Mesenchymal stem cell (in vitro differentiated cells and primary cell): ENCODE results near the gene GDPGP1.

Source experiments
- DNase-seq: peaks from one replicate; pipeline ENCODE4 v3.0.0-alpha.2; 2013
- H2AFZ ChIP-seq: one replicate; pipeline ENCODE4 v1.6.1; 2013; ENCODE audit warnings: low read depth, mild to moderate bottlenecking, control low read depth, inconsistent platforms, low read length, moderate library complexity
- H2AK5ac ChIP-seq: 2 replicates; pipeline ENCODE4 v1.6.1; 2013; ENCODE audit warnings: low read length, moderate library complexity, mild to moderate bottlenecking, inconsistent platforms; ENCODE audit not compliant: severe bottlenecking
- H2BK120ac ChIP-seq: one replicate; pipeline ENCODE4 v1.6.1; 2013; ENCODE audit warnings: low read depth, mild to moderate bottlenecking, inconsistent platforms, low read length, moderate library complexity
- H2BK12ac ChIP-seq, 2 experiments: one replicate each; pipeline ENCODE4 v1.6.1; 2013; ENCODE audit warnings: inconsistent platforms in 2 of 2, low read length in 2 of 2, mild to moderate bottlenecking in 2 of 2, moderate library complexity in 2 of 2, control low read depth in 1 of 2
- H2BK15ac ChIP-seq: one replicate; pipeline ENCODE4 v1.6.1; 2013; ENCODE audit warnings: mild to moderate bottlenecking, low read depth, inconsistent platforms; ENCODE audit not compliant: poor library complexity, severe bottlenecking
- H2BK5ac ChIP-seq: 2 replicates; pipeline ENCODE4 v1.6.1; 2013; ENCODE audit warnings: low read depth, mild to moderate bottlenecking, low read length, control low read depth, inconsistent platforms; ENCODE audit not compliant: poor library complexity, severe bottlenecking
- H3K14ac ChIP-seq, 2 experiments: one replicate each; pipeline ENCODE4 v1.6.1; 2013; ENCODE audit warnings: inconsistent platforms in 2 of 2, low read length in 2 of 2, control low read depth in 1 of 2, mild to moderate bottlenecking in 1 of 2, moderate library complexity in 1 of 2
- H3K18ac ChIP-seq, 2 experiments: one replicate each; pipeline ENCODE4 v1.6.1; 2013; ENCODE audit warnings: inconsistent platforms in 2 of 2, low read length in 2 of 2, control low read depth in 1 of 2, low read depth in 1 of 2, mild to moderate bottlenecking in 1 of 2
- H3K23ac ChIP-seq, 2 experiments: one replicate each; pipeline ENCODE4 v1.6.1; 2013; ENCODE audit warnings: inconsistent platforms in 2 of 2, low read length in 2 of 2, mild to moderate bottlenecking in 2 of 2, moderate library complexity in 2 of 2, control low read depth in 1 of 2
- H3K27ac ChIP-seq: 2 replicates; pipeline ENCODE4 v1.5.1; 2013; ENCODE audit warnings: mild to moderate bottlenecking, moderate library complexity, low read length, control low read depth, inconsistent platforms; ENCODE audit not compliant: poor library complexity, severe bottlenecking
- H3K27me3 ChIP-seq, 2 experiments: 2 replicates each; pipeline versions ENCODE4 v1.6.1 to v1.7.0; 2013; ENCODE audit warnings: low read length in 2 of 2, mild to moderate bottlenecking in 2 of 2, moderate library complexity in 2 of 2, control low read depth in 1 of 2, inconsistent platforms in 1 of 2; ENCODE audit not compliant: control insufficient read depth in 1 of 2, insufficient read depth in 1 of 2
- H3K36me3 ChIP-seq, 2 experiments: 2 replicates each; pipeline versions ENCODE4 v1.6.1 to v1.7.0; 2013; ENCODE audit warnings: low read length in 2 of 2, control low read depth in 1 of 2, inconsistent platforms in 1 of 2, low read depth in 1 of 2, mild to moderate bottlenecking in 1 of 2; ENCODE audit not compliant: insufficient read depth in 2 of 2, control insufficient read depth in 1 of 2
- H3K4ac ChIP-seq, 2 experiments: one replicate each; pipeline ENCODE4 v1.6.1; 2013; ENCODE audit warnings: inconsistent platforms in 2 of 2, low read length in 2 of 2, mild to moderate bottlenecking in 2 of 2, moderate library complexity in 2 of 2, control low read depth in 1 of 2, low read depth in 1 of 2
- H3K4me1 ChIP-seq: 2 replicates; pipeline ENCODE4 v1.6.1; 2013; ENCODE audit warnings: low read depth, low read length, control low read depth; ENCODE audit not compliant: control insufficient read depth, insufficient read depth
- H3K4me2 ChIP-seq: 2 replicates; pipeline ENCODE4 v1.6.1; 2013; ENCODE audit warnings: low read length, mild to moderate bottlenecking, inconsistent platforms; ENCODE audit not compliant: poor library complexity, severe bottlenecking
- H3K4me3 ChIP-seq, 2 experiments: 2 replicates each; pipeline versions ENCODE4 v1.5.1 to v1.7.0; 2013; ENCODE audit warnings: low read length in 2 of 2, mild to moderate bottlenecking in 2 of 2, control low read depth in 1 of 2, low read depth in 1 of 2; ENCODE audit not compliant: insufficient read depth in 1 of 2
- H3K79me1 ChIP-seq: replicated peaks from 2 replicates; pipeline ENCODE4 v1.6.1; 2013; ENCODE audit warnings: mild to moderate bottlenecking, control low read depth, low read length, inconsistent platforms; ENCODE audit not compliant: poor library complexity, severe bottlenecking
- H3K9ac ChIP-seq: 2 replicates; pipeline ENCODE4 v1.7.0; 2013; ENCODE audit warnings: mild to moderate bottlenecking, low read length, moderate library complexity
- H3K9me3 ChIP-seq: 2 replicates; pipeline ENCODE4 v1.7.0; 2013; ENCODE audit warnings: mild to moderate bottlenecking, low read length; ENCODE audit not compliant: control insufficient read depth
- H4K8ac ChIP-seq: one replicate; pipeline ENCODE4 v1.6.1; 2013; ENCODE audit warnings: inconsistent platforms, mild to moderate bottlenecking, low read length, moderate library complexity
- H4K91ac ChIP-seq: one replicate; pipeline ENCODE4 v1.6.1; 2013; ENCODE audit warnings: mild to moderate bottlenecking, low read length, inconsistent platforms
- WGBS: methylation state at CpG from one replicate; pipeline ENCODE4 v1.1.7; 2013; ENCODE audit warnings: mixed read lengths; 5-methylcytosine and 5-hydroxymethylcytosine counted together

GDPGP1 gene

DNA sequence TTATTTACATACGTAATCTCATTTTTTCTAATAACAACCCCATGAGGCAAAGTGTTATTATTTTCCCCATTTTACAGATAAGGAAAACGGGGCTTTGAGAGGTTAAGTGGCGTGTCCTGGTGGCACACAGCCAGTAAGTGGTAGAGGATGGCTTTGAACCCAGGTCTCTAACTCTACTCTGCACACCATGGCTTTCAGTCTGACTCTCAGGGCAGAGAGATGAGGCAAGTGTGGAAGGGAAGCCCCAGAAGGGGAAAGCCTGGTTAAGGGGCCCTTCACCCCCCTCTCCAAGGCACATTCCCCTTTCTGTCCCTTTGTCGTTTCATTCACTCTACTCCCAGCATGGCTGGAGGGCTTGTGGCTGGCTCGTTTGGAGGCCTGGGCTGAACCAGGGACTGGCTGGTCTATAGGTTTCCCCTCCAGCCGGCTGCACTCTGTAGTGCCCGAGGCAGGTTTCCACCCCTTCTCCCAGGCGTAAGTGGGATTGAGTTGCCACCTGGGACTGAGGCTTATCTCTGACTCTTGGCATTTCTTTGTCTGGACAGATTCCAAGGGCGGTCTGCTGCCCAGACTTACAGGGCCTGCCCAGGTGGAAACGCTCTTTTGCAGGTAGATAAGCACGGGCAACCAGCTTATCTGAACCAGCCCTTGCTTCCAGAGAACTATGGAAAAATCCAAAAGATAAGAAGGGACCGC lies 20.7 kb upstream of the GDPGP1 start:
- DNase-seq, result no peak
- Histone ChIP-seq H3K14ac (no peak overlapping the region), H3K36me3 (peaks cover 12 to 32% of the 10 kb centered on the region in 2 experiments), H3K23ac (no peak overlapping the region), H2AFZ (no peak overlapping the region), H3K18ac (no peak overlapping the region), H3K9ac (no peak overlapping the region), H2BK15ac (no peak overlapping the region), H3K4ac (no peak overlapping the region), H3K4me1 (peaks cover 32% of the 10 kb centered on the region), H2BK5ac (no peak overlapping the region), H3K9me3 (no peaks in the 10 kb centered on the region), H2AK5ac (no peak overlapping the region), H3K4me3 (no peak overlapping the region), H2BK12ac (no peak overlapping the region), H4K91ac (no peak overlapping the region), H3K27ac (no peak overlapping the region), H3K27me3 (no peaks in the 10 kb centered on the region), H2BK120ac (no peak overlapping the region), H4K8ac (no peak overlapping the region), H3K4me2 (no peak overlapping the region), H3K79me1 (peaks cover 26% of the 10 kb centered on the region)
- 93% methylated on average over 9 of the region's 12 CpGs for WGBS

DNA sequence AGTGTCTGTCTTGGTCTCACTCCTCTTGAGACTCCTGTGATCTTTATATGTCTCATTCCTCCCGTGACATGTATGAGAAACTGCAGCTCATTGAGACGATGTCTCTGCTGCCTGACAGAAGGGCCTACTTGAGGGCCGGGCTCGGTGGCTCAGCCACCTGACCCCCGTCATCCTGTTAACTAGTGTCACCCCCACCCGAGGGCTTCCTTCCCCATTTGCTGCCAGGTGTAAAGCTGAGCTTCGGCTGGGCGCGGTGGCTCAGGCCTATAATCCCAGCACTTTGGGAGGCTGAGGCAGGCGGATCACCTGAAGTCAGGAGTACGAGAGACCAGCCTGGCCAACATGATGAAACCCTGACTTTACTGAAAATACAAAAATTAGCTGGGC lies 20.2 kb upstream of the GDPGP1 start:
- 92% methylated on average over 11 of the region's 11 CpGs for WGBS
- no peak for DNase-seq
- peaks cover 28% of the 10 kb centered on the region for H3K79me1 ChIP-seq

DNA sequence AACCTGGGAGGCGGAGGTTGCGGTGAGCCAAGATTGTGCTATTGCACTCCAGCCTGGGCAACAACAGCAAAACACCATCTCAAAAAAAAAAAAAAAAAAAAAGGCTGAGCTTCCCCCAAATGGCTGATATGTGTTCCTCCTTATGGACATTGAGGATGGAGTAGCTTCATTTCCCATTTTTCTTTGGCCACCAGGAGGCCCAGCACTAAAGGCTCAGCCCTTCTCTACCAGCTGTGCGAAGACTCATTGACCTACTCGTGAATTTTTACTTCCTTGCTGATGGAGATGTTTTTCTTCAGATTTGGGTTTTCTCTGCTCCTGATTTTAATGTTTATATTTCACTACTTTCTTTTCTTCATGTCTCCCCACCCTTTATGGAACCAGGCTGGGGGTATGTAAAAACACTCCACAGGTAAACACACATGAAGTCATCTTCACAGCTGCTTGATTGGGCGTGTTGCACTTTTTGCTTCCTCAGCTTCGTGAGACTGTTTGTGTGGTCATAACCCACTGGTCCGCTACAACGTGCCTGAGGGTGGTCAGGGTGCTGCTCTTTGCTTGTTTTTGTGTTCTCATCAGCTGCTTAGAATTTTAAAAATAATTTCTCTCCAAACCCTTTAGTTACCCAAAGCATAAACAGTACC lies 19.3 kb upstream of the GDPGP1 start:
- Histone ChIP-seq H2AFZ (no peak overlapping the region), H3K9me3 (no peaks in the 10 kb centered on the region), H2BK15ac (no peak overlapping the region), H3K18ac (no peak overlapping the region), H2BK5ac (no peak overlapping the region), H2AK5ac (no peak overlapping the region), H2BK12ac (no peak overlapping the region), H3K36me3 (peaks cover 12 to 39% of the 10 kb centered on the region in 2 experiments), H2BK120ac (no peak overlapping the region), H3K79me1 (peaks cover 28% of the 10 kb centered on the region), H3K27me3 (no peaks in the 10 kb centered on the region), H3K4me3 (no peak overlapping the region), H3K4me2 (no peak overlapping the region), H3K14ac (no peak overlapping the region), H3K23ac (no peak overlapping the region), H3K27ac (no peak overlapping the region), H4K8ac (no peak overlapping the region), H3K9ac (no peak overlapping the region), H3K4ac (no peak overlapping the region), H4K91ac (no peak overlapping the region), H3K4me1 (peaks cover 33% of the 10 kb centered on the region)
- WGBS, result 95% methylated on average over 3 of the region's 8 CpGs
- DNase-seq, result peak; percentile 25

More for the DNA sequence above, 20.2 kb upstream of the GDPGP1 start:
- no peak overlapping the region for H3K23ac ChIP-seq
- H3K4ac ChIP-seq, result no peak overlapping the region
- H3K4me3 ChIP-seq, result no peak overlapping the region
- no peak overlapping the region for H2AFZ ChIP-seq
- H3K18ac ChIP-seq, result no peak overlapping the region
- no peak overlapping the region for H3K4me2 ChIP-seq
- peaks cover 12 to 33% of the 10 kb centered on the region in 2 experiments for H3K36me3 ChIP-seq
- no peak overlapping the region for H2BK120ac ChIP-seq
- H4K8ac ChIP-seq, result no peak overlapping the region
- no peak overlapping the region for H4K91ac ChIP-seq
- H2BK15ac ChIP-seq, result no peak overlapping the region
- H3K4me1 ChIP-seq, result peaks cover 32% of the 10 kb centered on the region
- no peak overlapping the region for H3K9ac ChIP-seq
- no peak overlapping the region for H2AK5ac ChIP-seq
- no peak overlapping the region for H2BK5ac ChIP-seq
- H3K14ac ChIP-seq, result no peak overlapping the region
- no peak overlapping the region for H2BK12ac ChIP-seq
- no peaks in the 10 kb centered on the region for H3K27me3 ChIP-seq
- no peak overlapping the region for H3K27ac ChIP-seq
- H3K9me3 ChIP-seq, result no peaks in the 10 kb centered on the region

DNA sequence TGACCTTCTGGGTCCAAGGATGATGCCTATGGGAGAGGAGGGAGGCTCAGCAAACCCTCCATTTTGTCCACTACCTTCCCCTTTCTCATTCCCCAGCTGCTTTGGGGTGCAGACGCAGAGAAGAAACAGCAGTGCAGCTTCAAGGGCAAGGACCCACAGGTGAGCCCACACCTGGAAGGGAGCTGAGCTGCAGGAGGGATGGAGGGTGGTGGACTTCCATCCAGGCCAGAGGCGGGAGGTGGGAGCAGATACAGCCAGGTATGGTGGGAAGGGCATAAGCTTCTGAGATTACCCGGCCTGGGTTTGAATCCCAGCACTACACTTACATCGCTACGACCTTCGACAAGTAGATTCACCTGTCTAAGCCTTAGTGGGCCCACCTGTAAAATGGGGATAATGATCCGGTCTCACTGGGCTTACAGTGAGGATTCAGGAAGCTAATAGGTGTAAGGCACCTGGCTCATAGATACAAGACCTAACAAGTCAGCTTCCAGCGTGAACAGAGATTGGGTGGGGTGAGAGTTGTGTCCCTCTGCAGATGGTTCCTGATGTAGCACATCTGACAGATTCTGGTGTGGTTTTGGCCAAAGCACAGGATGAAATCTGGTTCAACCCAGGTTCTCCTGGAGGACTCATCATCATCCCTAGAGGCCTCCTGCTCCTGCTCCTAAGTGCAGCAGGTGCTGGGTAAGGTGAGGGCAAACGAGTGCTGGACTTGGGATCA lies 16.2 kb upstream of the GDPGP1 start:
- Histone ChIP-seq H3K4ac (no peak overlapping the region), H3K14ac (no peak overlapping the region), H3K79me1 (peaks cover 28% of the 10 kb centered on the region), H3K18ac (no peak overlapping the region), H3K27me3 (no peaks in the 10 kb centered on the region), H3K4me2 (no peak overlapping the region), H4K8ac (no peak overlapping the region), H3K23ac (no peak overlapping the region), H4K91ac (no peak overlapping the region), H2BK12ac (no peak overlapping the region), H3K4me1 (peaks cover 21% of the 10 kb centered on the region), H2BK5ac (no peak overlapping the region), H3K9ac (no peak overlapping the region), H2BK15ac (no peak overlapping the region), H3K27ac (no peak overlapping the region), H2AFZ (no peak overlapping the region), H2AK5ac (no peak overlapping the region), H3K9me3 (no peaks in the 10 kb centered on the region), H3K4me3 (no peak overlapping the region), H3K36me3 (peaks cover 12 to 32% of the 10 kb centered on the region in 2 experiments), H2BK120ac (no peak overlapping the region)
- 87% methylated on average over 8 of the region's 9 CpGs for WGBS
- no peak for DNase-seq
